Skeletal muscle cell (primary cell): Measurements from ENCODE around the gene RBM47.

Source experiments
- DNase-seq: peaks from one replicate; pipeline ENCODE4 v3.0.0-alpha.2; 2010; ENCODE audit warnings: low read depth
- H3K4me3 ChIP-seq: 2 replicates; pipeline ENCODE4 v1.5.1; 2011; ENCODE audit warnings: low read depth, mild to moderate bottlenecking, control low read depth, low read length, moderate library complexity

RBM47 gene

DNA sequence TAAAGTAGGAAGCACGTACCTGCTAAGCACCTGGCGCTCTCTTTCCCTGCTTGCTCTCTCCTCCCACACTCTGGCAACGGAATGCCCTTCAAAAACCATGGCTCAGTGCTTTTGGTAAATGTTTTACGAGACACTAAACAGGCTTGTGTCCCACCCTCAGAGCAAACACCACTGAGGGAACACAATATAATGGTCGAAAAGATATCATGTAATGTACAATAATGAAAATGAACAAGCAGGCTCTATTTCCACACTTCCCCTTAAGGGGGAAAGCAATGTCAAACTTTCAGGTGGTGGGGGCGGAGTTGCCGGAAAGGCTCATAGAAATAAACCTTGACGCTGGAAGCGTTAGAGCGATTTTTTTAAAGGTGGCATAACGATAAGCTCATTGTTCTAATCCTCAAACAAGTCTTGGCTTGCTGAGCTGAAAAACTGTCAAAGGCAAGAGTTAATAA, 115.1 kb downstream of the RBM47 start:
- no peak overlapping the region for H3K4me3 ChIP-seq
- DNase-seq: no peak

DNA sequence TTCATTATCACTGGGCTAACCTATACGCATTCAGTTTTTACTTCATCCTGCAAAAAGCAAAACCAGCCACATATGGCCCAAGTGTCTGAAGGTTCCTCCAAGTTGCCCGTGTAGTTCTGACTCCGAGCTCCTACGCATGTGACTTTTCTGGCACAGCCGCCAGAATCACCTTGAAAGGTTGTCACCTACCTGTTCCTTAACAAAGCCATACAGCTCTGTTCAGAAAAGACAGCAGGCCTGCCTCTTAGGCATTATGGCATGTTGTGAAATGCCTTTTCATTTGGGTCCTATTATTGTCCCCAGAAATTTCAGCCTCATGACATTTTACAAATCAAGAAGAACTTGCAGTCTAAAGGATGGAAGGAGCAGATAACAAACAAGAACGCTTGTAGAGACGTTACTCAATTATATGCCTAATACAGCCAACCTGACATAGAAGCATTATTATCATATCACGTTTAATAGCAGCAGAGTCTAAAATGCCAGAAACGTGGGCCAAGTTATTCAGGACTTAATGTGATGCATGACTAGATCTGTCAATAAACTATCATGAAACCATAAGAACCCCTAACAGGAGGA, 118.5 kb downstream of the RBM47 start:
- DNase-seq: no peak
- H3K4me3 ChIP-seq: no peak overlapping the region

DNA sequence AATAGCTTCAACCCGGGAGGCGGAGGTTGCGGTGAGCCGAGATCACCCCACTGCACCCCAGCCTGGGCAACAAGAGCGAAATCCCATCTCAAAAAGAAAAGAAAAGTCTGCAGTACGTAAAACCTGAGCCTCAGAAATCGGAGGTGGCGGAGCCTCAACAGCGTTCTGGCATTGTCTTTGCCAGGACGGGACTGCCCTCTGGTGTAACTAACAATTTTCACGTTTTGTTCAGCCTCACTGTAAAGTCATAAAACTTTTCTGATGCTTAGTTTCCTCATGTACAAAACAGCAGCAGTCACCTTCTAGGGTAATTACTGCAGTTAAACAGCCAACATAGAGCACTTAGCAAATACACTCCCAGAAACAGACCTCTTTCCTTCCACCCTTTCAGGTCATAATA, 121.7 kb downstream of the RBM47 start:
- DNase-seq: no peak
- H3K4me3 ChIP-seq: no peak overlapping the region

DNA sequence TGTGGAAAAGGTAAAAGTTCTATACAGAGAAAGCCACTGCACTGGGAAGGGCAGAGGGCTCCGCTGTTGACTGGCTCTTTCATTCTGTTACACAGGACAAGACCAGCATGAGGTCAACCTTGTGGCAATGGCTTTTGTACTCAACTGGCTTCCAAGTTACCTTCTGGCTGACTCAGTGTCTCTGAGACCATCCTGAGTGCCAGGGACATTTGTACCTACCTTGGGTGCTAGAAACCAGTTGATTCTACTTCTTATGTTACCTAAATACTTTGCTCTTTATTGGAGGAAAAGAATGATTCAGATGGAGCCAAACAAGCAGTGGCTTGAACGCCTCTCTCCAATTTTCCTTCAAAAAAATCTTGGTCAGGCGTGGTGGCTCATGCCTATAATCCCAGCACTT, 123.2 kb downstream of the RBM47 start:
- H3K4me3 ChIP-seq: no peak overlapping the region
- no peak for DNase-seq

DNA sequence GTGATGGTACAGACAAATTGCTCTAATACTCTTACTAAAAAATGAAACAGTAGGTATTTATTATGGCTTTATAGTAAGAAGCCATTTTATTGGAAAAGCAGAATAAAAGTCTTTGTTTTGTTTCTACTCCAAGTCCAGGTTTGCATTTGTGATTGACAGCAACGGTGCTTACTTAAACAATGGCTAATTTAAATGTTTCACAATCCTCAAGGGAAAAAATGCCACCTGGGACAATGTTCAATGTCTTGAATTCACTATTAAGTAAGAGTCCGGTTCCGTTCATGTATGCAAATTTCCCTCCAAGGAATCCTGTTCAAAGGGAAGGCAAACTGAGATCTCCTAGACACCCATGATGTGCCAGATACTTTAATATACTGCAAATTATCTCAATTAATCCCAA, 123.6 kb downstream of the RBM47 start:
- no peak for DNase-seq

DNA sequence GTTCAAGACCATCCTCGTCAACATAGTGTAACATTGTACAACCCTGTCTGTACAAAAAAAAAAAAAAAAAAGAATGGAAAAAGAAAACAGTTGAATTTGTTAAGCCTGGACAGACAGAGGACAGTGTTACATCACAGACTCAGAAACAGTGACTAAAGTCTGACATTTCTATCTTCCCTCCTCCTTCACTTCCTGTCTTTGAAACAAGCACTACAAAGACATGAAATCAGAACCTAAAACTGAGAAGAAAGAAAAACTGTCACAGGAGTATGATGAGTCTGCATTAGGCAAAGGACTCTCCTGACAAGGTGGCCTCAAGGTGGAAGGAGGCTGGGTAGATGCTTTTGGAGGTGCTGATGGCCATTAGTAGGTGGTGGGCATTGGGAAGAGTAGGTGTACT, 126.7 kb downstream of the RBM47 start:
- DNase-seq: no peak
- H3K4me3 ChIP-seq: no peak overlapping the region

More for the DNA sequence above, 123.6 kb downstream of the RBM47 start:
- H3K4me3 ChIP-seq: no peak overlapping the region

DNA sequence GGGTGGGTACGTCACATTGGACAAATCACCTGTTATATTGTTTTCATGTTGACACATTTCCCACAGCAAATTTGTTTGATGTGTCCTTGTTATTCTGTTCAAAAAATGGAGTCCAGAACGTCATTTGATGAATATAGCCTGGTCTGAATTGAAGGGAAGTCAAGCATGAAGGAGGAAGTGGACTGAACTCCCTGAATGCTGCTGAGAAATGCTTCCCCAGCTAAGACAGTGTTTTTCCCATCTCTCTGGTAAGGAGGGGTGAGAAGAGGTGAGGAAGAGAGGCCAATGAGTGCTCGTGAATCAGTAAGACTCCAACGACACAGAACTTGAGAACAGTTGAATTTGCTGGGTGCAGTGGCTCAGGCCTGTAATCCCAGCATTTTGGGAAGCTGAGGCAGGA, 127.4 kb downstream of the RBM47 start:
- no peak for DNase-seq
- no peak overlapping the region for H3K4me3 ChIP-seq

DNA sequence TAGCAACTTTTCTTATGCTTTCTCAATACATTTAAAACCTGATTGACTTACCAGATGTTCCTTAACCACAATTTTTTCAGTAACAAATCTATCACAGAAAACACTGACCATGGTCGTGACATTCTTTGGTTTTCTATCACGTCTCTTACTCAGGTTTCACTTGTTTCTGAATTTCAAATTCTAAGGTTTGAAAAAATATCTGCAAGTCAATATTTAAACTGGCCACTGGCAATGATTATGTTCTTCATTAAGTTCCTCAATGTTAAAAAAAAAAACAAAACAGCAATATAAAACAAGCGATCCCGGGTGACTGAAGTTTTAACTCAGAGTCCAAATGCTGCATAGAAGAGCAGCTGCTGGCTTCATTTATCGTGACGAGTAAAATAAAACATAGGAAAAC, 128.9 kb downstream of the RBM47 start:
- no peak for DNase-seq
- no peak overlapping the region for H3K4me3 ChIP-seq

DNA sequence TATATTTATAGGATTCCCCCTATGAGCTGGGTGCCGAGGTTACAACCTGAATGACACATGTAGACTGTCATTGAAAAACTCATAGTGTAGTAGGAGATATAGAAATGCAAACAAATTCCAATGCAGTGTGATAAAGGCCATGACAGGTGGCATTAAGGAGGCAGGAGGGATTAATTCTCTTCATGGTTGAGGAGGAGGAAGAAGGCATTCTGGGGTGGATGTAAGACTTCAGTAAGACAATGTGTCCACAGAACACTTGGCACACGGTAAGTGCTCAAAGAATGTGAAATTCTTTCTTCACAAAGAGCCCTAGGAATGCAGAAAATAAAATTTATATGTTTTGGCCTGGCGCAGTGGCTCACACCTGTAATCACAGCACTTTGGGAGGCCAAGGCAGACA, 136.5 kb downstream of the RBM47 start:
- no peak for DNase-seq
- H3K4me3 ChIP-seq: no peak overlapping the region

DNA sequence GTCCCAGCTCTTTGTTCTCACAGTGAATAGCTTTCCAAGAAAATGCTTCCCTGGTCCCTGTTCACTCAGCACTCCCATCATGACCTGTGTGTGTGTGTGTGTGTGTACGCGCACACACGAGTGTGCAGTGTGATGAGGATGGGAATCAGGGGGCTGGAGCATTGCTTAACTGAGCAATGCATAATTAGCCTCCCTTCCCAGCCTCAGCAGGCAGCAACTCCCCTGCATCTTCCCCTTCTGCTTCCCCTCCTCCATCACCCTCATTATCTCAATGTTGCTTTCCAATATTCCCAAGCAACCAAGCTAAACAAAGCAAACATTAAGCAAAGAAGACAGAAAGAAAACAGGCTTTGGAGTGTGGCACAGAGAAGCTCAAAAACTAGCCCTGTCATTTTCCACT, 137.0 kb downstream of the RBM47 start:
- H3K4me3 ChIP-seq: no peak overlapping the region
- DNase-seq: no peak

DNA sequence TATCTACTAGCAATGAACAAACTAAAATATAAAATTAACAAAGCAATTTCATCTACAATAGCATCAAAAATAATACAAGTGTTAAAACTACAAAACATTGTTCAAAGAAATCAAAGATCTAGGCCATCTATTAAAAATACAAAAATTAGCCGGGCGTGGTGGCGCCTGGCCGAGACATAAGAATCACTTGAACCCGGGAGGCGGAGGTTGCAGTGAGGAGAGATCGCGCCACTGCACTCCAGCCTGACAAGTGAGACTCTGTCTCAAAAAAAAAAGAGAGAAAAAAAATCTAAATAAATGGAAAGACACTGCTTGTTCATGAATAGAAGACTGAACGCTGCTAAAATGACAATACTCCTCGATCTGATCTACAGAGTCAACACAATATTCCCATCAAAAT, 139.2 kb downstream of the RBM47 start:
- H3K4me3 ChIP-seq: no peak overlapping the region
- DNase-seq: no peak

DNA sequence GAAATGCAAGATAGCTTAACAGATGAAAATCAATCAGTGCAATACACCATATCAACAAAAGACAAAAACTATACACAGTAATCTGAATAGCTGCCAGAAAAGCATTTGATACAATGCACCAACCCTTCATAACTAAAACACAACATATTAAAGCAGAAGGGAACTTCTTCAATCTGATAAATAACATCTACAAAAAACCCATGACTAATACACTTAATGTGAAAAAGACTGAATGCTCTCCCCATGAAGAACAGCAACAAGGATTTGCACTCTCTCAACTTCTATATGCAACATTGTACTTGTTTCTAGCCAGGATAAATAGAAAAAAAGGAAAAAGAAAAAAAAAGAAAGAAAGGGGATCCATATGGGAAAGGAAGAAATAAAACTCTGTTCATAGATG, 139.7 kb downstream of the RBM47 start:
- no peak overlapping the region for H3K4me3 ChIP-seq
- no peak for DNase-seq

DNA sequence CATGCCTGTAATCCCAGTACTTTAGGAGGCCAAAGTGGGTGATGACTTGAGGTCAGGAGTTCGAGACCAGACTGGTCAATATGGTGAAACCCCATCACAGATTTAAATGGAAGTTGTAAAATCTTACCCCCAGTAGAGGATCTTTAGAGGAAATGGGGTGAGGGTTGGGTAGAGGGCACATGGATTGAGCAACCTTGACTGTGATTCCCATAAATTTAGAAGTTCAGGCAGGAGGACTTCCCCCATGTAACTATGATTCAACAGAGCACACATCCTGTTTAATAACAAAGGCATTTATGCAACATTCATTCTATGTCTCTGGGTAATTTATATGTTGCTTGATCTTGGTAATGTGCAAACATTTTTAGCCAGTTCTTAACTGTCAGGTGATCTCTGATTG, 143.1 kb downstream of the RBM47 start:
- DNase-seq: peak; percentile 26
- H3K4me3 ChIP-seq: no peak overlapping the region

DNA sequence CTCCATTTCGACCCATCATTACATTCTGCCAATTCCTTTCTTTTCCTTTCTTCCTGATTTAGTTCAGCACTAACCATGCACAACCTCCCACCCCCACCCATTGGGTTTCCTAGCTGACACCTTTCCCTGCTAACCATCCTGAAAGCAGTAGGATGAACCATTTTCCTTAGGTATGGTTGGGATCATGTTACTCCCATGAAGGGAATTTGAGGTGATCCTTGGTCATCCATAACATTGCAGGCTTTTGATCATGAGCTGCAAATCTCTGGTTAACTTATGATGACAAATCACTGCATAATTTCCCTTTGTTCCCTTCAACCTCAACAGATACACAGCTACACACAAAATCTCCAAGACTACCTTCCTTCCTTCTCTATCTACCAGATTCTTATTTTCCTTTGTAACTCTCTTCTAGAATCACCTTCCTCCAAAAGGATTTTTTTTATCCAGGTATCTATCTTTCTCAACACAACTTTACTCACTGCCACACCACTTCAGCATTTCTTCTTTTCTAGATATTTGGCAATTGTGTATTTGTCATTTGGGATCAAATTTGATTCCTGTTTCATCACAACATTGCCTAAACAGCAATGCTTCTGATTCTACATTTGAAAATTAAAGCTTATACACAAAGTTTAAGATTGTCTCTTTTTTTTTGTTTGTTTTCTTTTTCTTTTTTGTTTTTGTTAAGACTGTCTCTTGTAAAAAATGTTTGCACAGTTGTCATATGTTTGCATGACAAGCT, 145.1 kb downstream of the RBM47 start:
- no peak for DNase-seq
- H3K4me3 ChIP-seq: no peak overlapping the region

DNA sequence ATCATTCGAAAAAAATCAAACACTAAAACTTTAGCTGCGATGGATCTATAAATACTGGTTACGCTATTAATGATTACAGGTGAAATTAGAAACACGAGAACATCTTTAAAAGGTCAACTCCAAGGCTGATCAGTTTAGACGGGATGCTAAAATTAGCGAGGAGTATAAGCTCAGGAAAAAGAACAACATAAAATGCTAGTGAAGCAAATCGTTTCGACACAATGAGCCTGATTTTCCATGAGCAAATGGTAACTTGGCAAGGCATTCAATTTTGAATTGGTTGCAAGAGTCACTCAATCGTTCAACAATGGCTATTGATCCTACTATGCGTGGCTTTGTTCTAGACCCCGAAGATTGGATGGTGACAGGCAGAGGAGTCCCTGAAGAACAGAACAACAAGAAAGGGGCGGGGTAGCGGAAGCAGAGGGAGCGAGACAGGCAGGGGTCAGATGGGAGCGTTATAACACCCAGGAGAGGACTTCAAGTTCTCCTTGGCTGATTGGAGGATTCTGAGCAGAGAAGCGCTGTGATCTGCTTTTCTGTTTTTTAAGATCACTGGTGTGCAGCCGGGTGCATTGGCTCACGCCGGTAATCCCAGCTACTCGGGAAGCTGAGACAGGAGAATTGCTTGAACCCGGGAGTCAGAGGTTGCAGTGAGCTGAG, 146.5 kb downstream of the RBM47 start:
- DNase-seq: no peak
- no peak overlapping the region for H3K4me3 ChIP-seq

DNA sequence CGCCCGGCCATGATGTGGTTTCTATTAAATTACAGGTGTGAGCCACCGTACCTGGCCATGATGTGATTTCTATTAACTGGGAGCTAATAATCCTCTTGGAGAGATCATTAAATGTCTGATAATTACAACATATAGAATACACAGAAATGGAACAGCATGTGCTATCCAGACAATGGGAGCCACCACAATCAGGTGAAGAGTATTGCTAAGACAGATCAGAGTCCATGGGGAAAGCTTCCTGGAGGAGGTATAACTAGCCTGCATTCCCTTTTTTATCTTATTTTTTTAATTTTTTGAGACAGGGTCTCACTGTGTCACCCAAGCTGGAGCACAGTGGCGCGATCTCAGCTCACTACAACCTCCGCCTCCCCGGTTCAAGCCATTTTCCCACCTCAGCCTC, 147.7 kb downstream of the RBM47 start:
- no peak overlapping the region for H3K4me3 ChIP-seq
- DNase-seq: no peak

DNA sequence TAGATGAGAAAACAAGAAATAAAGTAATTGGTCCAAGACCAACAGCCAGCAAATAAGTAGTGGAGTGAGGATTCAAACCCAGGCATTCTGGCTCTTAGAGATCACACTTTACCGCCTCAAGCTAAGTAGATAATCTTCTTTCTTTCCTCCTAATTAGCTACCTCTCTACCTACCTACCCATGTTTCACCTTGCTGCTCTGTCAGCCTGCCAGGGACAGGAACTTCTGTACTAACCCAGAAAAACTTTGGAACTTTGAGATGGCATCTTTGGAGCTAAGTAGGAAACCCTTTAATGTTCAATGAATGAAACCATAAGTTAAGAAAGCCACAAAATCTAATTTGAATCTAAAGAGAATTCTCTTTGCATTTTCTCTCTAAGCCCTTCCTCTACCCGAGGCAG, 149.4 kb downstream of the RBM47 start:
- no peak overlapping the region for H3K4me3 ChIP-seq
- no peak for DNase-seq

DNA sequence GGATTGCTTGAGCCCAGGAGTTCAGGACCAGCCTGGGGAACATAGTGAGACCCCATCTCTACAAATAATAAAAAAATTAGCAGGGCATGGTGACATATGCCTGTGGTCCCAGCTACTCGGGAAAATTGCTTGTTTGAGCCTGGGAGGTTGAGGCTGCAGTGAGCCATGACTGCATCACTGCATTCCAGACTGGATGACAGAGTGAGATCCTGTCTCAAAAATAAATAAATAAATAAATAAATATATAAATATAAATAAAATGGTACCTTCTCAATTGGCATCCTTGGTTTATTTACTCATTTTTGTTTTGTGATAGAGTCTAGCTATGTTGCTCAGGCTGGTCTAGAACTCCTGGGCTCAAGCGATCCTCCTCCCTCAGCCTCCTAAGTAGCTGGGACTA, 150.3 kb downstream of the RBM47 start:
- DNase-seq: no peak
- no peak overlapping the region for H3K4me3 ChIP-seq

DNA sequence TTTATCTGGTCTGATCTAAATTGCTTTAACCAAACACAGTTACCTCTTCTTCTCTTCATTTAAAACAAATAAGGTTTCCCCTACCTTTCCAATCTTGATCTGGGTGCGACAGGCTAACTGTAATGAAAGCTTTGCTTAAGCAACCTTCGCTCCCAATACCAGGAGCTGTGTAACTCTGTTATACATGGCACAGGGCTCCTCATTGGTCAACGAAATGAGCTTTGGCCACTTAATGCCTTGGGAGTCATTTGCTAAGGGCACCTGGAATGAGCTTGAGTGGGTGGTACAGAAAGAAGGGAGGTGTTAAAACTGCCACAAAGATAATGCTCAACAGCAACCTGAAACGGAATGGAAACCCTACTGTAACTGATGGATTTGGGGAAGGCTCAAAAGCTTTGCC, 154.1 kb downstream of the RBM47 start:
- DNase-seq: no peak
- H3K4me3 ChIP-seq: no peak overlapping the region

DNA sequence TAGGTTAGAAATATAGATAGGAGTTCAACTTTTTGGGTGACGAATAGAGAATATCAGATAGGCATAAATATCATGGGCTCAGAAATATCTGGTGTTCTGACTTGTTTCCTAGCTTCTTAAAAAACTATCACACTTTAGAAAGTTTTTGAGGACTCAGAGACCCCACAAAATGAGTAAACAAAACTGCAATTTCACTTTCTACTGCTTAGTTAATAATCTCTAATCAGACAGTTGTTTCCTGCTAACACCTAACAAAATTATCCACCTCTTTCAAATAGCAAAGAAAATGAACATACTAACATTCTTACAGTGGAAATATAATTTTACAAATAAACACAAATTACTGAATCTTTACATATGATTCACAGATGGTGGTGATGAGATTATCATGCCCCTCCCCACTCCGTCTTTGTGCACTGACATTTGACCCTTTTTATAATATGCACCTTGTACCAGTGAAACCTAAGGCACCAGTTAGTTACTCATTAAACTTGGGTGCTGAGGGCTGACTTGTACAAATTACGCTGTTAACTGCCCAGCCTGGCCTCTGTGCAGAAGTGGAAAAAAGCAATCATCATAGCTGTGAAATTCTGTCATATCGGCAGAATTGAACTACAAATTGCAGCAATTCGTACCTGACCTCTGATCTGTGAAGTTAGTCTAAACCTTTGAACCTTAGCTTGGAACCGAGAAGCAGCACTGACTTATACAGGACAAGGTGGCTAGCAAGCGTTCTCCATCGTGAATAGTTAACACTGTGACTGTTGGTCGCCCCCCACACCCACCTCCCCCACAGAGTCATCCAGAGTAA, 155.9 kb downstream of the RBM47 start:
- no peak overlapping the region for H3K4me3 ChIP-seq
- no peak for DNase-seq
